Glomerular endothelial cell (primary cell): ENCODE measurements around the gene AP1S1. TPM values are rescaled to one million over a fixed set of nuclear protein-coding genes. Genes with fewer than 3 reads are reported as not detected.
"Not testable (repeated sequence)": the region's sequence is repeated elsewhere in the genome, so short reads cannot be mapped to it uniquely, and the experiment has no call there.

Source experiments
- DNase-seq: peaks from one replicate; pipeline ENCODE4 v3.0.0-alpha.2; 2011; ENCODE audit warnings: low read depth, low spot score; ENCODE audit errors: extremely low read depth
- total RNA-seq: library from RNA; depleted of rRNA; stranded (reverse); fragments of >200 nt; gene quantifications from 2 replicates; pipeline ENCODE4 v1.2.3, GENCODE V29; 2015

Gene AP1S1
- total RNA-seq, 1 donor from 2014 or later, result 143 TPM

DNA sequence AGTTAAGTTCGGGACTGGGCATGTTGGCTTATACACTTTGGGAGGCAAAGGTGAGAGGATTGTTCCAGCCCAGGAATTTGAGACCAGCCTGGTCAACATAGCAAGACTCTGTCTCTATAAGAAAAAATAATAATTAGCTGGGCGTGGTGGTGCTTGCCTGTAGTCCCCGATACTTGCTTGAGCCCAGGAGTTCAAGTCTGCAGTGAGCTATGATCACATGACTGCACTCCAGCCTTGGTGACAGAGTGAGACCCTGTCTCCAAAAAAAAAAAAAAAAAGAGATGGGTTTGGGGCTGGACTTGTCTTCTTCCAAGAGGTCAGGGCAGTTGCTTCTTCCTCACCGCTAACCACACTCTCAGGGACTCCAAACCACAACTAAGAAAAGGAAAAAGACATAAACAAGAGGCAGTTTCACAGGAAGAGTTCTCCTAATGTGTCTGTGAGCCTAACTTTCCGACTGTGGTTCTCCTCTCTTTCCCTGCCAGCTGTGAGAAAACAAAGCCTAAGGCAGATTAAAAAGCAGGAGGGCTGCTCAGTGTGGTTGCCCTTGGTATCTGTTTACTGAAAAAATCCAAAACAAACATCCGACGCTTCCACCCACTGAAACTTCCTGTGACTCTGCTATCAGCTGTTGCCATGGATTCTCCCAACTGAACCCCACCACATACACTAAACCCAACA lies 29.8 kb upstream of the AP1S1 start:
- DNase-seq, result no peak

DNA sequence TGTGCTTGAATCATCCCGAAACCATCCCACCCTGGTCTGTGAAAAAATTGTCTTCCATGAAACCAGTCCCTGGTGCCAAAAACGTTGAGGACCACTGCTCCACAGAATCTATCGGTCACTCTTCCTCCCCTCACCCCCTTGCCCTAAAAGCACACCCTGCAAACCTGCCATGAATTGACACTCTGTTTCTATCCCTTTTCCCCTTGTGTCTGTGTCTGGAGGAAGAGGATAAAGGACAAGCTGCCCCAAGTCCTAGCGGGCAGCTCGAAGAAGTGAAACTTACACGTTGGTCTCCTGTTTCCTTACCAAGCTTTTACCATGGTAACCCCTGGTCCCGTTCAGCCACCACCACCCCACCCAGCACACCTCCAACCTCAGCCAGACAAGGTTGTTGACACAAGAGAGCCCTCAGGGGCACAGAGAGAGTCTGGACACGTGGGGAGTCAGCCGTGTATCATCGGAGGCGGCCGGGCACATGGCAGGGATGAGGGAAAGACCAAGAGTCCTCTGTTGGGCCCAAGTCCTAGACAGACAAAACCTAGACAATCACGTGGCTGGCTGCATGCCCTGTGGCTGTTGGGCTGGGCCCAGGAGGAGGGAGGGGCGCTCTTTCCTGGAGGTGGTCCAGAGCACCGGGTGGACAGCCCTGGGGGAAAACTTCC lies 28.2 kb upstream of the AP1S1 start:
- DNase-seq, result no peak

GRCh38 chr7:101126651-101127459 lies 27.4 kb upstream of the AP1S1 start, which contains the start of gene SERPINE1:
TSS of gene SERPINE1 (plus strand) at chr7:101127104. CDS start at chr7:101128394, 1,290 bp downstream.
- peak; percentile 92 for DNase-seq

DNA sequence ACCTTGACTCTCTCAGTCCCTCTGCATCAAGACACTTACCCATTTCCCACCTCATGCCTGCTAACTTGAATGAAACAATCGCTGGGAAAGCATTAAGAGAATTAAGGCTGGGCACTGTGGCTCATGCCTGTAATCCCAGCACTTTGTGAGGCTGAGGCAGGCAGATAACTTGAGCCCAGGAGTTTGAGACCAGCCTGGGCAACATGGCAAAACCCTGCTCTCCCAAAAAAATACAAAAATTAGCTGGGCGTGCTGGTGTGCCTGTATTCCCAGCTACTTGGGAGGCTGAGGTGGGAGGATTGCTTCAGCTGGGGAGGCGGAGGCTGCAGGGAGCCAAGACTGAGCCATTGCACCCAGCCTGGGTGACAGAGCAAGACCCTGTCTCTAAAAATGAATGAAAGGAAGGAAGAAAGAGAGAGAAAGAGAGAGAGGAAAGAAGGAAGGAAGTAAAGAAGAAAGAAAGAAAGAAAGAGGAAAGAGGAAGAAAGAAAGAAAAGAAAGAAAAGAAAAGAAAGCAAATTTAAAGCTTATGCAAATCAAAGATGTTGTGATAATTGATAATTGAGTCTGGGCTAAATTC lies 26.7 kb upstream of the AP1S1 start:
- DNase-seq, result no peak

GRCh38 chr7:101128040-101128834 lies 26.0 kb upstream of the AP1S1 start:
- no peak for DNase-seq

DNA sequence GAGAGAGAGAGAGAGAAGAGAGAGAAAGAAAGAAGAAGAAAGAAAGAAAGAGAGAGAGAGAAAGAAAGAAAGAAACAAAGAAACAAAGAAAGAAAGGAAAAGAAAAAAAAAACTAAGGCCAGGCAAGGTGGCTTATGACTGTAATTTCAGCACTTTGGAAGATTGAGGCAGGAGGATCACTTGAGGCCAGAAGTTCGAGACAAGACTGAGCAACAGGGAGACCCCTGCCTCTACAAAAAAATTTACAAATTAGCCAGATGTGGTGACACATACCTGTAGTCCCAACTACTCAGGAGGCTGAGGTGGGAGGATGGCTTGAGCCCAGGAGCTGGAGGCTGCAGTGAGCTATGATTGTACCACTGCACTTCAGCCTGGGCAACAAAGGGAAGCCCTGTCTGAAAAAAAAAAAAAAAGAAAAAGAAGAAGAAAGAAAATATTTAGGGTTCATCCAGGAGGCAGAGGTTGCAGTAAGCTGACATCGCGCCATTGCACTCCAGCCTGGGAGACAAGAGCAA lies 24.6 kb upstream of the AP1S1 start:
- DNase-seq, result no peak

- not testable (repeated sequence) for DNase-seq
Observed at GRCh38 chr7:101132626-101133600, 21.4 kb upstream of the AP1S1 start.

GRCh38 chr7:101133621-101134398 lies 20.5 kb upstream of the AP1S1 start:
- DNase-seq, result no peak

- DNase-seq, result no peak
Observed at GRCh38 chr7:101134399-101134980, 19.8 kb upstream of the AP1S1 start.

DNA sequence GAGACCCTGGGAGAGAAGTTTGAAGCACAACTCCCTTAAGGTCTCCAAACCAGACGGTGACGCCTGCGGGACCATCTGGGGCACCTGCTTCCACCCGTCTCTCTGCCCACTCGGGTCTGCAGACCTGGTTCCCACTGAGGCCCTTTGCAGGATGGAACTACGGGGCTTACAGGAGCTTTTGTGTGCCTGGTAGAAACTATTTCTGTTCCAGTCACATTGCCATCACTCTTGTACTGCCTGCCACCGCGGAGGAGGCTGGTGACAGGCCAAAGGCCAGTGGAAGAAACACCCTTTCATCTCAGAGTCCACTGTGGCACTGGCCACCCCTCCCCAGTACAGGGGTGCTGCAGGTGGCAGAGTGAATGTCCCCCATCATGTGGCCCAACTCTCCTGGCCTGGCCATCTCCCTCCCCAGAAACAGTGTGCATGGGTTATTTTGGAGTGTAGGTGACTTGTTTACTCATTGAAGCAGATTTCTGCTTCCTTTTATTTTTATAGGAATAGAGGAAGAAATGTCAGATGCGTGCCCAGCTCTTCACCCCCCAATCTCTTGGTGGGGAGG lies 16.5 kb upstream of the AP1S1 start:
- no peak for DNase-seq

GRCh38 chr7:101138213-101138870 lies 15.9 kb upstream of the AP1S1 start:
- no peak for DNase-seq

- DNase-seq, result no peak
Observed at GRCh38 chr7:101140339-101140699, 14.0 kb upstream of the AP1S1 start.

- DNase-seq, result no peak
Observed at GRCh38 chr7:101140746-101141382, 13.4 kb upstream of the AP1S1 start.

GRCh38 chr7:101151908-101152651 lies 2.2 kb upstream of the AP1S1 start:
- no peak for DNase-seq

- DNase-seq, result no peak
Observed at GRCh38 chr7:101154693-101155102, 422 bp downstream of the AP1S1 start.

- no peak for DNase-seq
Observed at GRCh38 chr7:101155303-101155702, 1.0 kb downstream of the AP1S1 start.
